T-helper 2 cell (primary cell): Measurements from ENCODE around the gene ETV6.

Experiments
- DNase-seq, 5 experiments: peaks; one replicate each; pipeline versions ENCODE4 v3.0.0 to v3.0.0-alpha.2; 2012 to 2022

Gene ETV6

DNA sequence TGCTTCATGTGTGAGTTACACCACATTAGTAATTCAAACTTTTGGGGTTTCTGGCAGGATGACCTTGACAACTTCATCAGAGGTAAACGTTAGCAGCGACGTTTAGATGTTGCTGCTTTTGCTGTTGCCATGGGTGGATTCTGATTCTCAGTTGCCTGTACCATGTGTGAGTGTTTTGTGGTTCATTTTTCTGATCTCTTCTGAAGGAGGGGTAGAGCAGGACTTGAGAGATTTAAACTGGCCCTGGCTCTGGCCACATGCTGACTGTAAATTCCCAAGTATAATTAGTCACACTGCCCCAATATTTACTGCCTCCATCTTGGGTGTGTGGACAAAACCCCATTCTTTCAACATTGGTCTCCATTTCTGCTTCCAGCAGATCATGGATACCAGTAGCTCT is 110.4 kb downstream of the ETV6 start:
- no peak for DNase-seq

DNA sequence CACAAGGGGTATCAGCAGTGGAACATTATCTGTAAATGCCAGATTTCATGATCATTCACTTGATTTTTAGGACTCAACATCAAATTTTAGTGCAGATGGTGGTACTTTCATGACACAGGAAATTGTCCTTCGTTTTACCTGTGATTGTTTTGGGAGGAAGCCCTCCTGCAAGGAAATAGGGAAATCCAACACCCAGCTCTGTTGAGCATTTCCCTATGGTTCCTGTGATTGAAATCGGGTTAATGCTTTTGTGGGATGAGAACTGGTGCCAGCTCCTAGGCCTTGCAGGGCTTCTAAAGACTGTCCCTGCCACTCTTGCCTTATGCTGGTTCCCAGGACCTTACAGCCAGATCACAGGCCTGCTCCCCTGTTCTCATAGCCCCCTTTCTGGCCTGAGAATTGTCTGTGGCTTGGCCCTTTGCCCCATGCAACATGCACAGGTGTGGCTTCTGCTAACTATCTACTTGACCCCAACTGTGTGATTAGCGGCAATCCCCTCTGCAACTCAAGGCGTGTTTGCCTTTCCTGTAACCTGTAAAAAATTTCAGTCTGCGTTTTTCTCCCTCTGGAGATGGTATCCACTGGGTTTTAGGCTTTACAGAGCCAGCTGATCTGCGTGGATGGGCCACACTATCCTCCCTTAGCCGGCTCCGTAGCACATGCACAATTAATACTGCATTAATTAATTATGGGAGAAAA is 112.5 kb downstream of the ETV6 start:
- no peak for DNase-seq

DNA sequence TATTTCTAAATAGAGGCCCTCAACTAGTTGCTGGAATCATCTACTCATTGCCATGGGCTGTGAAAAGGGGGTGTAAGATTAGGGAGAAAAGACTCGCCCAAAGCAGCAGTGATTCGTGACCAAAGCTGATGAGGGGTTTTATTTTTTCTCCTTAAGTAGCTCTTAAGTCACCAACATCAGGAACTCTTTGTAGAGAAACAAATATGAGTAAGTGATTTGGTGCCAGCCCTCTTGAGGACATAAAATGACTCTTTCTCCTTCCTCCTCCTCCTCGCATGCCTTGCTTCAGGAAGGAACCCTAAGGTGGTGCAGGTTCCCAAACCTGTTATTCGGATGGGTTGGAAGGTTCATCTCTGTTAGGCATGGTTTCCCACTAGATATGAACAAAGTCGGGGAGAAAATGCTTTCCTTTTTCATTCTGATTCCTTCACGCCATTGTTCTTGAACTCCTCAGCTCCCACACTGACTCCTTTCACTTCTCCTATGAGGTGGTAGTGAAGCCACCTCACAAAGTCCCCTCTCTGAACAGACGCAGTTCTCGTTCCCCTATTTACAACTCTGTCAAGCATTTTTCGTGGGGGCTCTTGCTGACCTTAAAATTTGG is 113.4 kb downstream of the ETV6 start:
- no peak for DNase-seq

DNA sequence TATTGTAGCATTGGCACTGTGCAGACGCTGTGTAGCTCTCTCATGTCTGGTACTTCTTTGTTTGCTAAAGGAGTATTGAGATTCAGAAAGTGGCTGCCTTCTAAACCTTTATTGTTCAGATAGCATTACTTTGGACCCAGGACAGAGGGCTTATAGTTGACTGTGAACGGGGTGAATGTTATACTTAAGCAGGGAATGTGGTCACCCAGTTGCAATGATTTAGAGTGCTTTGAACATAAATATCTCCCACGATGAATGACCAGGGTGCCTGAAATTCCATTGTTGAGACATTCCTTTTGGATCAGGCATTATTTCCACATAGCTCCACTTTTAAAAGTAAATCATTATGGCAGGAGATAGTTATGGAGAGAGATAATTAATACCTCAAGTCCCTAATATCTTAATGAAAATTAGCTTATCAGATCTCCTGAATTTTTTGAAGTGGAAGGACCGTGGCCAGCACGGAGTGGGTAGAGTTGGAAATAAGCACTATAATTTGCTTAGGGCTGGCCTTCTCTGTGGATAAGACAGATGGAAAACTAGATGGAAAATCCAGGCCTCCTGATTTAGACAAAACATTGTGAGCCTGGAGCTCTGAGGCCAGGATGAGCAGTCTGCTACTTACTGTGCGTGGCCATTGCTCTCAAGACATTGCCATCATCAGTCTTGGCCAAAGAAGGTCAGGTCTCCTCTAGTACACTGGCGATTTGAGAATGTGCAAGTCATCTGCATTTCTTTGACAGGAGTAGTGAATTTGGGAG is 114.5 kb downstream of the ETV6 start:
- no peak for DNase-seq

DNA sequence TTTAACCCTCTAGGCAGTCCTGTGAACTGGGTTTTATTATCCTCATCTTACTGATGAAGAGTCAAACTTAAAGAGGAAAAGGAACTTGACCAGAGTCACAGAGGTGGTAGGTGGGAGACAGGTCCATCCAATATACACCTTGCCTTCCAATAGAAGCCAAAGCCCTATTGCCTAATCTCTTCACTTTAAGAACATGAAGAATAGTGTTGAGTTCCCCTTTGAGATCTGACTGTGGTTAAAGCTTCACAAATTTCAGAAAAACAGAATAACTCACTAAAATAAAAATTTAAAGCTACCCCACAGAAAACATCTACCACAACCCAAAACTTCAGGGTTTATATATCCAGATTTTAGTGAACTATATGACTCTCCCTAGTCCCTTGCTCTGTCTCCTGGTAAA is 115.4 kb downstream of the ETV6 start:
- DNase-seq = no peak

DNA sequence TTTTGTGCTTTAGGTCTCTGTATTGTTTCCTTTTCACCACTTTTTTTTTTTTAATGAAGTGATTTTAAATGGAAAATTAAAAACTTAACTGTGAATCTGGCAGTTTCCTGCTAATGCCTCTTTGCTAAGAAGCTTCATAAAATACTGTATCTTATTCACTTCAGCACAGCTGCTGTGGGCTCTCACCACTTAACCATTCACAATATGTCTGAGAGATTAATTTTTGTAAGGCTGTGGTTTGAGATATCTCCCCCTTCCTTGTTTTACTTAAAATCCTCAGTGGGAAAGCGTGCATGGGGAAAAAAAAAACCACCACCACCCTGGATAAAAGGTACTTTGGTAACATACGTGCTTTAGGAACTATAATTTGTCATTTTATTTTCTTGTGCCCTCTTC is 115.9 kb downstream of the ETV6 start:
- peak in 1 of 5 experiments; percentile 60 for DNase-seq

DNA sequence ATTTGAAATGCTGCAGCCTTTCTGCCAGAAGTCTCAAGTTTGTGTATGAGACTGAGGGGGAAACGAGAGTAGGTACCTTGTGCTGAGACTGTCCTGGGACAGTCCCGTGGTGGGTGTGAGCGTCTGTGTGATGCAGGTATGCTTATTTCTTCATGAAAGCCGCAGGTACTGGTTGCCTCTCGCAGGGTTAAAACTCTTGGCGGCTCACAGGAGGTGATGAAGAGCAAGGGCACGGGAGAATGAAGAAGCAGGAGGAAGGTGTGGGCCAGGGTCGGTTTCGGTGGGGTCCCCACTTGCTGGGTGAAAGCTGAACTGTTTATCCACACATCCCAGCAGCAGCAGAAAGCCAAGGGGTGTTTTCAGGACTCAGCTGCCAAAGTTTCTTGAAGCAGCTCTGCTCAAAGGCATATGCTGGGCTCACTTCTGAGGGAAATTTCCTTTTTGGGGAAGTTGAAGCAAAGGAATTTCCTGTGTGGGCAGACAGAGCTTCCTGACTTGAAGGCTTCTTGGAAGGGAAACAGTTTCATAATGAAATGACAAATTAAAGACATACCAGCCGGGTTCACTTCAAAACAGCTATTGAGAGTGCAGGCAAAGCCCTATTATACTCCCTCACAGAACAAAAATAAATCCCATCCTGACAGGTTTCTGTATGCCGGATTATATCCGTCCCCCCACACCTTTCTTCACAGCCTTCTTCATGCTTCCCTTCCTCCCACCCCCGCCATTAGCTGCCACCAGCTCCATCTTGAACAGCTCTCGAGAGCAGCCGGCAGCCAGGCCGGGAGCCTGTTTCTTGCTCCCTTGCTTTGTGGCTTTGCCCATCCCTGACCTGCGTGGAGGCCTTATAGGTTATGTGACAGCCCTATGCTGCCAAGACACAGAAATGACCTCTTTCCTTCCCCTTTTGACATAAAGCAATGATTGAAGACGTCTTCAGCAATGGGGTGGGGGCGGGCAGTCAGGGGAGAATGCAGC is 116.6 kb downstream of the ETV6 start:
- DNase-seq = peak in 2 of 5 experiments; percentile 71

DNA sequence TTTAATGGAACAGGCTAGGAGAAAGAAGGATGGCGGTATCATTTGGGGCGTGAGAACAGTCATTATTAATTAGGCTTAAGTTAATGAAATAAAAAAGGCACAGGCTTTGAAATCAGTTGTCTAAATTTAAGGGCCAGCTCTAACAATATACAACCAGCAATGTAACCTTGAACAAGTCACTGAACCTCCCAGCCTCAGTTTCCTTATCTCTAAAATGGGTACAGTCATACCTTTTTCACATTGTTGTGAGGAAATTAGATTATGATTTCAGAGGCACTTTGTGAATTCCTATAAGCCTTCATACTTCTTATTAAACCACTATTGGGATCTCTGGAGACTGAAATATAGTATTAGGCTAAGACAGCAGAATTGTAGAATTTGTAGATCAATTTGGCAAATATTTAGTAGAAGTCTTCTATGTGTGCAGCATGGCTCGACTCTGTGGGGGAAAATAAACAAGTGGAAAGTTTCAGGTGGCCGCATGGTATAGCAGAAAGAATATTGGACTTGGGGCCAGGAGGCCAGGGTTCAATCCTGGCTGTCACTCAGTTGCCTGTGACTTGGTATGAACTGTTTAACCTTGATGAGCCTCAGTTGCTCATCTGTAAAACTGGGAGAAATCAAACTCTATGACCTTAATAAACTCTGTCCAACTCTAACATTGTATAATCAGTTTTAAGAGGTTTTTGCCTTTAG is 117.7 kb downstream of the ETV6 start:
- DNase-seq = no peak

DNA sequence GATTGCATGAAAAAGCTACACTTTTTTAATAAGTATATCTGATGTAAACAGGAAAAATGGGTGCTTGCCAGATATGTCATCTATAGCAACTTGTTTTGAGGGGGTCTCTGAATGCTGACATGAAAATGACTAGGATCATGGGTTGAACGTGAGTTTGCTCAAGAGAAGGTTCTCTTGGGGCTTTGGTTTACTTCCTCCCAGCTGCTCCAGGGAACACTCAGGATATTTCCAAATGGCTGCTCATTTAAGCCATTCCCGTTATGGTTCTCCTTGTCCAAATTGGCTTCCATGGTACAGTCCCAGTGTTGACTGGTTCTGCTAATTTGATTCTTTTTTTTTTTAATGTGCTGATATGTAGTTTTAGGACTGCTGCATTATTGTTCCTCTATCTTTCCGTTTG is 118.3 kb downstream of the ETV6 start:
- DNase-seq = no peak

DNA sequence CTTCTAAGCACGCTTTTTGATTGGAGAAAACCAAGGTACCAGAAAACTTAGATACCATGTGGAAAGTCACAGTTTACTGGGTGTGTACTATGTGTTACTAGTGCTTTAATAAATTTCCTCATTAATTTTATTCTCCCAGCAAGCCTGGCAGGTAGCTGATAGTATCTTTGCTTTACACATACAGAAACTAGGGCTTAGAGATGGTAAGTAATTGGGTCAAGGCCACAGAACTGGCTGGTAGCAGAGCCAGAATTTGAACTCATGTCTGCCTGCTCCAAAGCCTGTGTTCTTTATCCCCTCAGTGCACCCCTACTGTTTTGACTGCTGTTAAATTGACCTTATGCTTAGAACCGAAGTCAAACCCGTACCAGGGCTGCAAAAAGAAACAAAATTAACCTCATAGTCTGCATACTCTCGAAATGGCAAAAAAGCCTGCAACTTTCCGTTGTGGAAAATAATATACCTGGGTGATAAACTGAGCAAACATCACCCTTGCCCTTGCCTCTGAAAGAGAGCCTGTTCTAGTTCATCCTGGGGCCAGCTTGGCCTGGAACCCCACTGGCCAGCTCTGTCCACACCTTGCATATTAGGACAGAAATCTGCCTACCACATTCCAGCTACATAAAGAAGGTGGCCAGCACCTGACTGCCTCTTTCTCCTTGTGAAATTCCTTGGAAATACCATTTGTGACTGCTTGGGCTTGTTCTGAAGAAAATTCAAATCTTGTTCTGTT is 118.9 kb downstream of the ETV6 start:
- DNase-seq = no peak

DNA sequence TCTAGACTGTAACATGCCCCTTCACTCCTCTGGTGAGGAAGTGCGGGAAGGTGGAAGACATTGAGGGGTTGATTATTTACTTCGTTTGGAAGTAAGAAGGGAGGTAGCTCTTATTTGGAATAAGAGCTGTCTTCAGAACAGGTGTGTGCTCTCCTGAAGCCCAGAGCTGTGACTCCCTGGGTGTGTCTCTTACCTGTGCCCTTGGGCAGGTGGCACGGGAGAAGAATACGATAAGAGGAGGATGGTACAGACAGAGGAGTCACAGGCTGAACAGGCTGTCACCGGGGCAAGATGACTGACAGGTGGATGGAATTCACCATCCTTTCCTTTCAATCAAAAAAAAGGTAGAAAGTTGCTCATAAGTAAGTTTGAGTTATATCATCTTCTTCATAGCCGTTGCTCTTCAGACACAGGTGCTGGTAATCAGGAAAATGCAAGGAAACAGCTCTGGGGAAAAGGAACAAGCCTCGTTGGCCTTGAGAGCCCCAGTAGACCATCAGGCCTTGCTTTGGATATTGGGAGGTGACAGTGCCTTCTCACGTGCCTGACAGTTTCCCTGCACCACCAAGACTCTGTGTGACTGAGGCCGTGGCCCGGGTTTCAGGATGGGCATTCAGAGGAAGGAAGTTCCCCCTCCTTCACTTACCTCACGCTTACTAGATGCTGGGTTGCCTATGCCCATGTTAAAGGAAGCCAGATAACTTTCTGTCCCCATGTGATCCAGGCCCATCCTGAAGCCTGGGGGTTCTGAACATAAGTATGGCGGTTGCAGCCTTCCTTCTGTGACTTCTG is 120.4 kb downstream of the ETV6 start:
- peak in 1 of 5 experiments; percentile 60 for DNase-seq

DNA sequence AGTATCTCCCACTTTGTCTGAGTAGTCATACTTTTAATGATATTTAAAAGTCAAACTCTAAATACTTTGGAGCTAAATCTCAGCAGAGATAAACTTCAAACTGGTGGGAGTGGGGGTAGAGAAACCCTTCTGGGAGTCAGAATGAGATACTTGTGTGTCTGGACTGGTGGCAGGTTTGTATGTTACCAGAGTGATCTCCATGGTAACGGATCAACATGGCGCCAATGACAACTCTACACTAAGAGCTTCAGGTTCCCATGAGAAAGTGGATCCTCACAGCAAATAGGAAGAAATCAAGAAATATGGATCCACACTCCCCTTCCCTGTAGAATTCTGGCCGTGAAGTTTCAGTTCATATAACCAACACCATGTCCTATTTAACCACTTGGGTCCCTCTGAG is 121.9 kb downstream of the ETV6 start:
- DNase-seq = peak in 1 of 5 experiments; percentile 79

DNA sequence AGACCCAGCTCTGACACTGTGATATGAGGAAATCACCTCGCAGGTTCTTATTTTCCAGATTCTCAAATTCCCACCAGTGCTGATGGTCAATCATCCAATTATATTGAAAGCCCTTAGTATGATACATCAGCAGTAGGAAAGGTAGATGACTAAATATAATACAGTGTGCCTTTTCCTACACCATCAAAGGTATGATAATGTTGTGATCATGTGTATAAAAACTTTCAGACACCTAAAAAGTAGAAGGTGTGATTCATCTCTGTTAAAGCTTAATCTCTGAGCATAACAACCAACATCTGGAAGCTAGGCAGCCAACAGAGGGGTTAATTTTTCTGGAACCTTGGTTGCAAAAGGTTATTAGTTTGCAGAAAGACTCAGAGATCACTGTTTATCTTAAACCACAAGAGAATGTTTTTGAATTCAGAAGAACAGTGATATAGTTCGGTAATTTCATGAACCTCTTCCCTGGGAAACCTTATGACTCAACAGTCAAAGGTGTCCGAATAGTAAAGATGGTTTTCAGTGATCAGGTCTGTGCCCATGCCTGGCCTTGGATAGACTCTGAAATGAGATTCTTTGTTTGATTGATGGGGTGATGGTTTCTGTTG is 122.5 kb downstream of the ETV6 start:
- peak in 1 of 5 experiments; percentile 81 for DNase-seq

DNA sequence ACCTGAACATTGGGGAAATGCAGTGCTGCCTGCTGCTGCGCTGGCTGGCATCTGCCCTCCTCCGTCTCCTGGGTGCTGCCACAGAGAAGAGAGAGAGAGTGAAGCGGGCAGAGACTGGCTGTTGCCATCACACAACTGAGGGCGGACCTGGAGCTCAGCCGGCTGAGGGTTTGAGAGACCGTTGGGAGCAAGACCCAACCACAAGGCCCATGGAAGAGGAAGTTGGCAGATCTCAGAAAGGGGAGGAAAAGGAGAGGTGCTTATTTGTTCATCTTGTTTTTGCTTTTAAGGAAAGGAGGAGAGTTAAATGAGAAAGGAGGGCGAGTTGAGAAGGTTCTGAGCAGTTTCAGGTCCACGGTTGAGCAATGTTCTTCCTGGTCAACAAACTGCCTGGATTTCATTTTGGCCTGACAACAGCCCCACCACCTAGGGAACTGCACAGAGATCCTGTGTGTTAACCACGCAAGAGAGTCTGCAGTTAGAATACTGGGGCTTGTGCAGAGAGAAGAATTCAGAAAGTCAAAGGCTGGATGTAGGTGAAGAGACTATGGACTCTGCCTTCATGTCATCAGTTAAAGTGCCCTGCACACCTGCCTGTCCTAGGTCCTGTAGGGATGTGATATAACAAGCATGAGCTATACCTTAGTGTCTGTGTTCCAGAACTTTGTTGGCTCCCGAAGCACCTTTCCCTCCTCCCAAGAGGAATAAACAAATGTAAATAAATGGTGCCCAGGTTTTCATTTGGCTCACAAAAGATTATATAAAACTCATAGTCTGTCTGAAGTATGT is 124.6 kb downstream of the ETV6 start:
- DNase-seq = no peak

DNA sequence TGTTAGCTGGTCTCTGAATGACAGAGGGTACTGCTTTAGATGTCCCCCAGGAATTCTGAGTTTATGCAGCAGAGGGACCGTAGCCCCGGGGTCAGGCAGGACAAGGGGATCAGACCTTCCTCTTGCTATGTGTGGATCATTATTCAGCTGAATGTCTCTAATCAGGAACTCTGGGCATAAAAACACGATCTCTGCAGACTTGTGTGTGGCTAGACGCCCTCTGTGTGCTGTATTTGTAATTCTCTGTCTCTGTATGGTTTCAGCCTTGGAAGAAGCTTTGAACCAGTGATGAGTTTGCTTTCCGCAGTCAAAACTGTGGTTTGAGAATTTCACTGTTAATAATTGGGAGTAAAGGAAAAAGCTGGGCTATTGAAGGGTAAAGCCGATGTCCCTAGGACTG is 125.3 kb downstream of the ETV6 start:
- no peak for DNase-seq

DNA sequence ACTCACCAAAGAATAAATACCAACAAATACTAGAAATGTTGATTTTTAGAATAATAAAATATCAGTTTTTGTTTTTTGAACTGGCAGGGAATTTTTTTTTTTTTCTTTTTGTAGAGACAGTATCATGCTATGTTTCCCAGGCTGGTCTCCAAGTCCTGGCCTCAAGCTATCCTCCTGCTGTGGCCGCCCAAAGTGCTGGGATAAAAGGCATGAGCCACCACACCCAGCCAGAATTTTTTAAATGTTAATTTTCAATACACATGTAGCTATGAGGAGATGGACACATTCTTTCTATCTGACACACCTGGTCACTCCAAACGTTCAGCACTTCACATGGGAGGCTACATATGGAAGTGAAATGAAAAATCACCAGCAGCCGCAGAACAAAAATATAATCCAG is 126.8 kb downstream of the ETV6 start:
- no peak for DNase-seq

DNA sequence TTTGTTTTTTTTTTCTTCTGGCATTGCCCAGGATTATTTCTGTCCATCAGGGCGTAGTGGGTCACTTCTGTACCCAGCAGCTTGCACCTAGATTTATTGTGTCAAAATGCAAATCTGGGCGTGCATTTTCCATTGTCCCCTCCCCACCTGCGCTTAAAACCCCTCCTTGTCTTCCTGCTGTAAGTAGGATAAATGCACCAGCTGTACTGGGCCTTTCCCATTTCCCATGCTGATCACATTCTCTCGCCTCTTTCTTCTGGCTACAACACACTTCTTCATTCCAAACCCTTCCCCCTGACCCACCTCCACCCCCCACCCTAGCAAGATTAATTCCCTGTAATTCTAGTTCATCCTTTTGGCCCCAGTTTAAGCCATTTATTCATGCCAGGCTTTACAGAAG is 128.0 kb downstream of the ETV6 start:
- no peak for DNase-seq

DNA sequence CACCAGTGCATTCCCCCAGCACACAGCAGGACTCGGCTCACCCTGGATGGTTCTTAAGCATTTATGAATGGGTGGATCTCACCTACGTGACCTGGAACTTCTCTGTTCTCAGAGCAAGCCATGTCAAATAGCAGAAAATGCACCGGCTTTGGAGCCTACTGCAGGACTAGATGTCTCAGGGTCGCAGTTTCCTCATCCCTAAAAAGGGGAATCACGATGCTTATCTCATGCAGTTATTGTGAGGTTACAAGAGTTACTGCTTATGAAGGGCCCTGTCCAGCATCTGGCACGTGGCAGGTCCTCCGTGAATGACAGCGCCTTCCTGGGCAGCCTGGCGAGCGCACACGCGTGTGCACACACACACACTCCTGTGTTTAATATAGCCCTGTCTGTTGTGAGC is 128.5 kb downstream of the ETV6 start:
- no peak for DNase-seq
